ENCODE measurements around the gene TBC1D2. TPM values are rescaled to one million over a fixed set of nuclear protein-coding genes. Genes with fewer than 3 reads are reported as not detected.

TBC1D2 gene
- total RNA-seq, 1 experiment from 2014 or later: 5.2 TPM

DNA sequence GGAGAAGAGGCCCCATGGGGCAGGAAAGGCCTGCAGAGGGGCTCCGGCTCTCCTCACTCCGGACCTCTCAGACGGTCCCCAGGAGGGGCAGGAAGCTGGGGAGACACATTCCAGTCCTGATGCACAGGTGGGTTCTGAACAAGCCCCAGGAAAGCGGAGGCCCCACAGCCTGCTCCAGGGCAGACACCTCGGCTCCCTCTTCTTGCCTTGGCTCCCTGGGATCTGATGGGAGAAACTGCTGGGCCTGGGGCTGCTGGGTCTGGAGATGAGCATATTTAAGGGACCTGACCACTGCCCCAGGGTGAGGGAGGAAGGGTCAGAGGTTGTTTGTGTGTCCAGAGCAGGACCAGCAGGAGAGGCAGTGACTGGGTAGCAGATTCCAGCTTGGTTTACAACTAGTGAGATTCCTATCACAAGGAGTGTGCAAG, 64.3 kb downstream of the TBC1D2 start:
- Histone ChIP-seq H3K27me3 (no peaks in the 10 kb centered on the region), H3K4me3 (no peak overlapping the region), H3K36me3 (no peaks in the 10 kb centered on the region), H3K9me3 (no peaks in the 10 kb centered on the region)
- DNase-seq: no peak

DNA sequence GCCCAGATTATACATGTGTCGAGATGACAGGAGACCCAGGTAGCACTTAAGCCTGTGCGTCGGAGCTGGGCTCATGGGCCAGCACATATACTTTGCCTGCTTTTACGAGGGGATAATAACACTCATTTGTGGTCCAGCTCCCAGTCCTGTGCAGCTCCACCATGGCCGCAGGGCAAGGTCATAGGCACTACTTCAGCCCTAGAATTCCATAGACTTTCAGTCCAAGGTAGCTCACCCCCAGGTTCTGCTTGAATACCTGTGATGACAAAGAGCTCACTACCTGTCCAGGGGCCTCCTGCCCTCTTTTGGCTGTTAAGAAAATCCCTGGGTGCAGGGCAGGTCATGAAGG, 64.7 kb downstream of the TBC1D2 start:
- Histone ChIP-seq H3K36me3 (no peaks in the 10 kb centered on the region), H3K27me3 (no peaks in the 10 kb centered on the region), H3K9me3 (no peaks in the 10 kb centered on the region), H3K4me3 (no peak overlapping the region)
- no peak for DNase-seq

DNA sequence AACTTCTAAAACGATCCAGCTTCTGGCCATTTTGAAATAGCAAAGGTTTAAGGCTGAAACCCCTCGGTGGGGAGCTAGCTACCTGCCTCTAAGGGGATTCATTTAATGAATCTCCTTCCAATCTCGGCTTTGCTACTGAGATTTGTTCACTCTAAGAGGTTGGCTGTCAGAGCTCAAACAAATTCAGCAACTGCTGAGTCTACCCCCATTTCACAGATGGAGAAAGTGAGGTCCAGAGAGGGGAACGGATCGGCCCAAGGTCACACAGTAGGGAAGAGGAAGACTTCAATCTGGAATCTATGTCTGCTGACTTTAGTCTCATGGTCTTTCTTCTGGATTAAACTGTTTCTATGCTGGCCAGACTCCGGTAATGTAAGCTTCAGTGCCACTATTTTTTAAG, 66.0 kb downstream of the TBC1D2 start:
- no peak for DNase-seq
- no peaks in the 10 kb centered on the region for H3K9me3 ChIP-seq
- H3K4me3 ChIP-seq: no peak overlapping the region
- H3K36me3 ChIP-seq: no peaks in the 10 kb centered on the region
- H3K27me3 ChIP-seq: no peaks in the 10 kb centered on the region

DNA sequence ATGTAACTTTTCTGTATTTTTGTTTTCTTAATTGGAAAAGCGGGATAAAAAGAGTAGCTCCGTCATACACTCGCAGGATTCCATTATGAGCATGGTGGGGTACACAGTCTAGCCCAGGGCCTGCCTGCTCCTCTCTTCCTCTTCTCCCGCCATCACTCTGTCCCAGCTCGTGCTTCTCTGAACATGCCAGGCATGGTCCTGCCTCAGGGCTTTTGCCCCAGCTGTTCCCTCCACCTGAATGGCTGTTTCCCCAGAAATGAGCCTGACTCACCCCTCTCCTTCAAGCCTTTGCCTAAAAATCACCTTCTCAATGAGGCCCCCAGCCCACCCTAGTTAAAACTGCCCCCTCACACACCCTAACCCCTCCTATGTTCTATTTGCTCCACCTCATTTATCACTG, 67.5 kb downstream of the TBC1D2 start:
- H3K4me3 ChIP-seq: no peak overlapping the region
- no peaks in the 10 kb centered on the region for H3K9me3 ChIP-seq
- H3K27me3 ChIP-seq: no peaks in the 10 kb centered on the region
- H3K36me3 ChIP-seq: no peaks in the 10 kb centered on the region
- DNase-seq: no peak

DNA sequence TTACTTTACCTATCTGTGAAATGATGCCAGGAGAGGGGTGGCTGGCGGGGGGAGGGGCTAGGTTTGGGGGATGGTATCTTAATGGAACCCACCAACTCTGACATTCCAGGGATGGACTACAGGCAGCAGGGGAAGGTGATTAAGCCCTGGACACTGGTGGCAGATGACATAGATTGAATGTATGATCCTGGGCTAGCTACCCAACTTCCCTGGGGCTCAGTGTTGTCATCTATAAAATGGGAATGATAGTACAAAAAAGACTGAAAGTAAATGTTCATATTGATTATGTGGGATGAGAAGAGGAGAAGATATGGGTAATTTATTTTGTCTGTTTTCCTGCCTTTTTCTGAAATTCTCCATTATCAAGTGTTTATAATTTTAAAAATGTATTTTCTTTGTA, 69.2 kb downstream of the TBC1D2 start:
- H3K36me3 ChIP-seq: no peaks in the 10 kb centered on the region
- no peak overlapping the region for H3K4me3 ChIP-seq
- no peaks in the 10 kb centered on the region for H3K27me3 ChIP-seq
- H3K9me3 ChIP-seq: no peaks in the 10 kb centered on the region
- DNase-seq: no peak

DNA sequence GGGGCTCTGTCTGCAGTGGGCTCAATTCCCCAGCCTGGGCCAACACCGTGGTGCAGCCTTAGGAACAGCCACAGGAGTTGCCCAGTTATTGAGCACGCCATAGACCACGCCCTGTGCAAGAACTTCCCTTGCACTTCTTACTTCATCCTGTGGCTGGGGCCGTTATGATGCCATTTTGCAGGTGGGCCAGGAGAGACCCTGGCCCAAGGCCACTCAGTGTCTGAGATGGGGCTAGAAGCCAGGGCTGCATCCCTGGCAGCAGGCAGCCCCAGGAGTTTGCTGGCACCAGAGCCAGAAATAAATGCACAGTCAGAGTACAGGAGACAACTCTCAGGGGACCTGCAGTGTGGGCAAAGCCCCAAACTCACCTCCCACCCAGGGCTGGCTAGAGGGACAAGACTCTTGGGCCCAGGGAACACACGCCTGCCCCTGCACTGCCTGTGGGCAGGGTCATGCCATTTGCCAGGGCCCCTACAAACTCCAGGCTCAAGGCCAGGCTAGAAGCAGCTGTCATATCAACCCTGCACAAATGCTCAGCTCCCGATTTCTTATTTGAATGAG, 69.8 kb downstream of the TBC1D2 start:
- DNase-seq: no peak
- Histone ChIP-seq H3K36me3 (no peaks in the 10 kb centered on the region), H3K9me3 (no peaks in the 10 kb centered on the region), H3K27me3 (no peaks in the 10 kb centered on the region), H3K4me3 (no peak overlapping the region)

DNA sequence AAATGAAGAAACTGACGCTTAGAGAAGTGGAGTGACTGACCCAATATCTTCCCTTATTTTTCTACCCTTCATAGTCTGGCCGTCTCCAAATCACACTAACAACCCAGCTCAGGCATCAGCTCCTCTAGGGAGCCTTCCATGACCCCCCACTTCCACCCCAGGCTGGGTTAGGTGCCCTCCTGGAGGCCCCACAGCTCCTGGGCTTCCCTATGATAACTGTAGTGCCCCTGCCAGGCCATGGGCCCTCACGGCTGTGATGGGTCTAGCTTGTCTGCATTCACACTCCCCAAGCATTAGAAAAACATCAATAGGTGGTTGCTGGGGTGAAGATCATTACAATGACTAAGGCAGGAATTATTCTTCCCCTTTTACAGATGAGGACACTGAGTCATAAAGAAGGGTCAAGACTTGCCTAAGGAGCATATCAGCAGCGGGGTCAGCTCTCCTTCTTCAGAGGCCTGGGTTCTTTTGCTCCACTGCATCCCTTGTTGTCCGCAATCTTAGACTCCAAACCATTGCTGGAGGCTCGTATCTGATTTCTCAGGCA, 70.4 kb downstream of the TBC1D2 start:
- H3K9me3 ChIP-seq: no peaks in the 10 kb centered on the region
- H3K4me3 ChIP-seq: no peak overlapping the region
- no peak for DNase-seq
- H3K27me3 ChIP-seq: no peaks in the 10 kb centered on the region
- no peaks in the 10 kb centered on the region for H3K36me3 ChIP-seq

DNA sequence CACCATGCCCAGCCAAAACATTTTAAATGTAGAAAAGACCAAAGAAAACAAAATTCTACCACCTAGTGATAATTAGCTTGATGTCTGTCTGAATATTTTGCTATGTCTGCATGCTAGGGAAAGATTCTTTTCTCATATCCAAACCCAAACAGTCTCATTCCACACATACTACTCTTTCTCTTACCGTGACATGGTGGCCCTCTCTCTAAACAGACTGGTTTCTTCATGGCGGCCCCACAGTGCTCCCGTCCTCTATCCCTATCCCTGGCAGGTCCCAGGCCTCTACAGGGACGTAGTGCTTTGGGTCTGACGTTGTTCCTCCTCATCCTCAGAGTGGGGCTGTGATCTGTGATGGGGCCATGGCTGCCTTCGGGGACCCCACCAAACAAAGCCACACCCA, 71.1 kb downstream of the TBC1D2 start:
- H3K4me3 ChIP-seq: no peak overlapping the region
- DNase-seq: no peak
- H3K9me3 ChIP-seq: no peaks in the 10 kb centered on the region
- H3K27me3 ChIP-seq: no peaks in the 10 kb centered on the region
- no peaks in the 10 kb centered on the region for H3K36me3 ChIP-seq

DNA sequence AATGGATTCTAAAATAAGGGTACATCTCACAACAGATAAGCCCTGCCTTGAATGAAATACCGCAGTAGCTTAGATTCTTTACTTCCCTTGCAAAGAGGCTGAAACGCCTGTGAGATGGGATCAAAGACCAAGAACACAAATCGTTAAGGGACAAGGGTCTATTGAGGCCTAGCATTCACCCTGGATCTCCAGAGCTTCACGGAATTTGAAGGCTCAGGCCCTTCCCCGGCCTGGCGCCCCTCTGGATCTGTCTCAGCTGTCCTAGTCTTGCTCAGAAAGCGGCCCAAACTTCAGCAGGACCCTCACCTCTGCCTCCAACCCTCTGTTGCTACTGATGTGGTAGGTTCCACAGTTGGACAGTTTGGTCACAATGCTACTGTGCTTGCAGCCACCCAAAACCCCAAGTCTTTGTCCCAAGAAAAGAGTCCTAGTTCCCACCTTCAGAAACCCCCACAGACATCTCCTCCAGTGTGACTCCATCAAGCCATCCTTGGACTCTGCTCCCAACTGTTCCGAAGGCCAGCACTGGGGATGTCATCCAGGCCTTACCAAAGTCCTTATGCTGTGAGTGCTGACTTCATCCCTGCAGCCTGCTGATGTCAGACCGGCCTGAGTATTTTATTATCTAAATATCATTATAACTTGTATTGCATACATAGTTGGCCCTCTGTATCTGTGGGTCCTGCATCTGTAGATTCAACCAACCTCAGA, 72.4 kb downstream of the TBC1D2 start:
- no peaks in the 10 kb centered on the region for H3K27me3 ChIP-seq
- no peaks in the 10 kb centered on the region for H3K9me3 ChIP-seq
- no peak overlapping the region for H3K4me3 ChIP-seq
- no peaks in the 10 kb centered on the region for H3K36me3 ChIP-seq
- DNase-seq: no peak

DNA sequence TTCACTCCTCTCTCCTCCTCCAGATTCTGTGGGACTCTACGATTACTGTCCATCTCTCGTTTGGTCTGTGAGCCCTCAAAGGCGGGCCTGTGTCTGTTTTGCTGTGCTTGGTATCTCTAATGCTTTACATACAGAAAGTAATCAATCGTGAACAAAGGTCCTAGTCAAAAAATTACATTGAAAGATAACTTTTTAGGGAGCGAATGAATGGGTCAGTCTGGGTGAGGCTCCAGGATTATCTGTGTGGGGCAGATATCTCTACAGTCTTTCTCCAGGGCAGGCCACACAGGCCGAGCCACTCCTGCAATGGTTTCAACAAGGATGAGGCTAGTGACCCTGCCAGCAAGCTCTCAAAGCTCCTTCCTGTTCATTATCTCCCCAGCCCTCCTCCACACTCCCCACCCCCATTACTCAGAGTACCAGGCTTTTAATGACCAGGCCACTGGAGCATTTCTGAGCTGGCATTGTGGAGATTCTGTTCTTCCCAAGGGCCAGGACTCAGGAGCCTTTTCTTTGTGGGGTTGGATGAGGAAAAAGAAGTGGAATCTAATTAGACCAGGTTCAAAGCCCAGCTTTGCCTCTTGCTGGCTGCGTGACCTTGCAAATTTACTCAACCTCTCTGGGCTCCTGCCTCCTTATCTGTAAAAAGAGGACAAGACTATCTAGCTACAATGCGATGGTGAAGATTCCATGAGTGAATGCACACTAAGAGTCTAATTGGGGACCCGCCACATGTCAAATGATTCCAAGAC, 73.2 kb downstream of the TBC1D2 start:
- Histone ChIP-seq H3K9me3 (no peaks in the 10 kb centered on the region), H3K36me3 (no peaks in the 10 kb centered on the region), H3K4me3 (no peak overlapping the region), H3K27me3 (no peaks in the 10 kb centered on the region)
- DNase-seq: no peak

DNA sequence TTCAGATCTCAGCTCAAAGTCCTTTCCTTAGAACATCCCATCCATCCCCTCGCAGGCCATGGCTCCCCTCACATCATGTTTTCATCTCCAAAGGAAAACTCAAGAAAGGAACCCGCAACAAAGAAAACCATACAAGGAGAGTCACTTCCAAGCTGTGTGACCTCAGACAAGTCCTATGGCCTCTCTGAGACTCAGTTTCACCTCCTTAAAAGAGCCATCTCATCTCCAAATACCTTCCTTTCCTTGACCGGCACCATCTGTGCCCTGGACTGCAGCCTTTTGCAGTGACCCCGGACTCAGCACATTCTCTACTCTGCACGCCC, 73.7 kb downstream of the TBC1D2 start:
- no peaks in the 10 kb centered on the region for H3K36me3 ChIP-seq
- H3K27me3 ChIP-seq: no peaks in the 10 kb centered on the region
- DNase-seq: no peak
- no peak overlapping the region for H3K4me3 ChIP-seq
- H3K9me3 ChIP-seq: no peaks in the 10 kb centered on the region

DNA sequence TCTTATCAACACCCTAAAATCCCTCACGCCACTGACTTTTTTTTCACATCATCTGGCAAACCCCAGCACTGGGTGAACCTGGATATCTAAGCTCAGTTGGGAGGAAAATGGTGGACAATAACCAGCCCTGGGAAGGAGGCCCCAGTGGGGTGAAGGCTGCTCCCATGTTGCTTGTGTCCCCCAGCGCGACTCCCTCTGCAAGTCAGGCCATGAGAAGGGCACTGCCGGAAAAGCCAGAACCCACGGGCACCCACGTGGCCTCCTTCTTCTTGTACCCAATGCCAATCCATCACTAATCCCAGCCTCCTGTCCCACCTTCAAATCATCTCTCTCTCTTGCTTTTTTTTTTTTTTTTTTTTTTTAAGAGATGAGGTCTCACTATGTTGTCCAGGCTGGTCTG, 74.5 kb downstream of the TBC1D2 start:
- DNase-seq: no peak
- no peaks in the 10 kb centered on the region for H3K36me3 ChIP-seq
- H3K27me3 ChIP-seq: no peaks in the 10 kb centered on the region
- no peaks in the 10 kb centered on the region for H3K9me3 ChIP-seq
- H3K4me3 ChIP-seq: no peak overlapping the region

DNA sequence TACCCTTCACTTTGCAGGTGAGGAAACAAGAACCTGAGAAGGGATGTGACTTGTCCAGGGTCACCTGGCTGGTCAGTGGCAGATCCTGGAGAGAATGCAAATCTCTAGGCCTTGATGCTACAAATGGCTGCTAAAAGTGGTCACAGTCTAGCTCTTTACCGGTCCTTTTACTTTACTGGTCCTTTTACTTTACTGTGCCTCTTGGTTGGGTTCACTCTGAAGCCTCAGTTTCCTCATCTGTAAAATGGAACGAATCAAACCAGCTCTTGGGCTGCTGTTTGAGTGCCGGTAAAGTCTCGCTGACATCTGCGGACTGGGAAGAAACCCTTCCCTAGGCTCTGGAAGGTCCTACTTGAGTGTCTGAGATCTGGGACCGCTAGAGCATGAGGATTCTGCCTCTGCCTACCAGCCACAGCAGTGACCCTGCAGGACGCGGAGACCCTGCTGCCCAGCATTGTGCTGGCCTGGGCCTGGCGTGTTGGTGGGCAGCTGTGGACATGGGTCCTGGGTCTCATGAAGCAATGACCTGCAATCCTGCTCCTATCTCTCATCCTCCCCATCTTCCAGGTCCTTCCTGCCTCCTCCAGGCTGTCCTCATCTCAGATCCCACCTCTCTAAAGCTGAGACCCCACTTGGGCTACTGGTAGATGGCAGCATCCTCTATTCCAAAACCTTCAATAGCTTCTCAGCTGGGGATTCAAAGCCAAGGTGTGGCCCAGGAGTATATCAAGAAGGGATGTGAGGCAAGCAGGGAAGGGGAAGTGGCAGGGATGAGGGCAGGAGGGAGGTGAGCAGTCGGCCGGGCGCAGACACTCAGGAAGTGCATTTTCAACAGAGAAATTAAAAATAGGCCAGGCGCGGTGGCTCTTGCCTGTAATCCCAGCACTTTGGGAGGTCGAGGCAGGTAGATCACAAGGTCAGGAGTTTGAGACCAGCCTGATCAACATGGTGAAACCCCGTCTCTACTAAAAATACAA, 76.3 kb downstream of the TBC1D2 start:
- no peaks in the 10 kb centered on the region for H3K36me3 ChIP-seq
- DNase-seq: no peak
- H3K27me3 ChIP-seq: no peaks in the 10 kb centered on the region
- H3K9me3 ChIP-seq: no peaks in the 10 kb centered on the region
- no peak overlapping the region for H3K4me3 ChIP-seq

DNA sequence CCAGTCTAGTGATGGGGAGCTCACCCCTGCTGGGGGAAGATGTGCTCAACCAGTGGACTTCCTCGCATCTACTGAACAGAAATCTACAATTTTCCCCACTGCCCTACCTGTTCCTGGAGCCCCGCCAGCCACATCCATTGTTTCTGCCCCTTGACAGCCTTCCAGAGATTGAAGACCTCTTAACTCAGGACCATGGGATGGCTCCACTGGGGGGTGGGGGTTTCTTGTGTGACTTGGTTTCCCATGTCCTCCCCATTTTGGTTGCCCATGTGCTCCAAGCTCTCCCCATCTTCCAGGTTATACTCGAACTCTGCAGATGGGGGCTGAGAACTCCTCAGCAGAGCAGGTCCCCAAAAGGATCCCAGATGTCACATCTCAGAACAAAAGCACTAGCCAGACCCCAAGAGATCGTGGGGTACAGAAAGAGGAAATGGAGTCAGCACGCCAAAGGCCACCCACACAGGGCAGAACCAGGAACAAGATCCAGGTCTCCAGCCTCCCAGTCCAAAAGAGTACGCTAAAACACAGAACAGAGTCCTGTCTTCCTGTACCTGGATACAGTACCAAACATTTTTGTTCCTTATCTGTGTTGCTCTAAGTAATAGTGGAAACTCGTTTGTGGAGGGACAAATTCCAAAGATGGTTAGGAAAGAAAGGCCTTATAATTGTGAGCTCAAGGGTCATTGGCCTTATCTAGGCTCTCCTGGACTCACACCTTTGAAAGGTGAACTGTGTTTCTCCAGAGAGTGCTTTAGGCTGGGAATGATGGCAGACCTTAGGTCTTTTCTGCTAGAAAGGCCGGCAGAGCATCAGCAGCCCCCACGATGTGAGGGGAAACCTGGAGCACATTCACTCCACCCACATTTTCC, 78.8 kb downstream of the TBC1D2 start:
- no peak overlapping the region for H3K4me3 ChIP-seq
- H3K36me3 ChIP-seq: no peaks in the 10 kb centered on the region
- no peaks in the 10 kb centered on the region for H3K27me3 ChIP-seq
- no peak for DNase-seq
- H3K9me3 ChIP-seq: no peaks in the 10 kb centered on the region

DNA sequence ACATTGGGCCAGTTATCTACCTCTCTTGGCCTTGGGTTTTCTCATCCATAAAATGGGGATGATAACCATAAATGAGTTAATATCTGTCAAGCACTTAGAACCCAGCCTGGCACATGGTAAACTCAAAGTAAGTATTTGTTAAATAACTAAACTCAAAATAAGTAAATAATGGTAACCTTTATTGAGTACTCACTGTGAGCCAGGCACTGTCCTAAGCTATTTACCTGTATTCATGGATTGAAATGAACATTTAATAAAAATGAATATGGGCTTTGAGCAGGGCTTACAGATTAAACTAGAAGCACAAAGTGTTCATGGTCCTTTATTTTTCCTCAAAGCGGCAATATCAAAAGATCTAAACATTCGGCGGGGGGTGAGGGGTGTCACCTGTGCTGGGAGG, 79.7 kb downstream of the TBC1D2 start:
- H3K36me3 ChIP-seq: no peaks in the 10 kb centered on the region
- no peak for DNase-seq
- H3K27me3 ChIP-seq: no peaks in the 10 kb centered on the region
- no peak overlapping the region for H3K4me3 ChIP-seq
- H3K9me3 ChIP-seq: no peaks in the 10 kb centered on the region

DNA sequence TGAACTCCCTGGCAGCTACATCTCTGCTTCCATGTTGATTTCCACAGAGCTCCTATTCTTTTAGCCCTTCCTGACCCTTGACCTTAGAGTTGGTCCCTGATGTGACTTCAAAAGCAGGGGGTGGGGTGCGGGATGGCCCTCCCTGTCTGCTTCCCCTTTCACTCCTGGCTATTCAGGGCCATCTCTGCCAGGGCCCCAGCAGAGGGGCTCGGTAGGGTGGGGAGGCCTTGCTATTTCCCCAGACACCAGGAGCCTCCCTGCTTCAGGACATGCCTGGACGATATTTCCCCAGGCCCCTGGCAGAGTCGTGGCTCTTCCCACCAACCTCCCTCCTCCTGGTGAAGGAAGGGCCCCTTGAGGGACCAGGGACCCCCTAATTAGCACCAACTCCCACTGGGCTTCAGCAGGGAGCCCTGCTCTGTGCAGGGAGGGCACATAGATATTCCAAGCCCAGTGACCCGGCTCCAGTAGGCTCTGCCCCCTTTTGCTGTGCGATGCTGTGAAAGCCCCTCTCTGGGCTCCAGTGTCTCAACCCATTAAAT, 80.3 kb downstream of the TBC1D2 start:
- no peaks in the 10 kb centered on the region for H3K36me3 ChIP-seq
- H3K27me3 ChIP-seq: no peaks in the 10 kb centered on the region
- H3K9me3 ChIP-seq: no peaks in the 10 kb centered on the region
- DNase-seq: no peak
- no peak overlapping the region for H3K4me3 ChIP-seq
